GM12878 (cell line): ENCODE results near the gene JTB. TPM values are rescaled to one million over a fixed set of nuclear protein-coding genes. Genes with fewer than 3 reads are reported as not detected.

Experiments used
- ATAC-seq: fragments of 200-7000 bp; cut with Tn5 transposase; 3 replicates; pipeline ENCODE4 v1.9.1; 2020; ENCODE audit warnings: mild to moderate bottlenecking, moderate library complexity
- BruUV-seq: library from RNA; stranded (reverse); fragments of 400-500 nt; replicated peaks from 2 replicates; lab custom pipeline; 2021; lab: Mats Ljungman, UMichigan
- CTCF ChIA-PET: fragments of 300-600 bp; sonication (Branson Sonifier 250); formaldehyde crosslinking; extraction: SDS; loops from one replicate; lab custom pipeline; 2021; ENCODE audit warnings: inconsistent platforms; lab: Yijun Ruan, JAX
- POLR2A ChIA-PET: fragments of 350-600 bp; formaldehyde crosslinking; extraction: SDS; loops from one replicate; lab custom pipeline; 2021; ENCODE audit warnings: inconsistent platforms; lab: Charles Lee
- RAD21 ChIA-PET: fragments of 300-600 bp; sonication (Branson Sonifier 250); formaldehyde crosslinking; loops from one replicate; lab custom pipeline; 2023; ENCODE audit warnings: antibody characterized with exemption; ENCODE audit not compliant: unreplicated experiment; lab: Charles Lee
- SMC1A ChIA-PET: fragments of 300-600 bp; sonication (Branson Sonifier 250); formaldehyde crosslinking; loops from one replicate; lab custom pipeline; 2023; ENCODE audit not compliant: unreplicated experiment, uncharacterized antibody; lab: Charles Lee
- DNase-seq: peaks from one replicate; pipeline ENCODE4 v3.0.0-alpha.2; 2011; ENCODE audit warnings: low read depth, low spot score
- FAIRE-seq: peaks from 3 replicates; lab custom pipeline; 2011; peaks lifted over from hg19 to GRCh38; lab: Jason Lieb, UNC
- H2AFZ ChIP-seq: 2 replicates; pipeline ENCODE4 v1.6.0; 2011; ENCODE audit warnings: low read depth, low read length, control low read depth; ENCODE audit not compliant: control insufficient read depth
- H3K27ac ChIP-seq: 2 replicates; pipeline ENCODE4 v1.5.1; 2011; ENCODE audit warnings: control low read depth; ENCODE audit not compliant: control insufficient read depth, insufficient read depth
- H3K27me3 ChIP-seq, 2 experiments: replicated peaks in 1 of 2; 2 replicates each; pipeline versions ENCODE4 v1.6.0 to v1.6.1; 2011; ENCODE audit warnings: low read length in 1 of 2; ENCODE audit not compliant: control insufficient read depth in 2 of 2, insufficient read depth in 2 of 2
- H3K36me3 ChIP-seq, 2 experiments: 2 replicates each; pipeline ENCODE4 v1.5.1; 2011; ENCODE audit warnings: low read length in 1 of 2; ENCODE audit not compliant: control insufficient read depth in 2 of 2, insufficient read depth in 2 of 2
- H3K4me1 ChIP-seq: 2 replicates; pipeline ENCODE4 v1.6.1; 2011; ENCODE audit warnings: mild to moderate bottlenecking, low read length, moderate library complexity, mixed read lengths; ENCODE audit not compliant: control insufficient read depth, insufficient read depth
- H3K4me2 ChIP-seq: 2 replicates; pipeline ENCODE4 v1.6.0; 2011; ENCODE audit warnings: control low read depth; ENCODE audit not compliant: control insufficient read depth, insufficient read depth
- H3K4me3 ChIP-seq: fragments of 200-600 bp; sonication (generic); 2 replicates; pipeline ENCODE4 v1.5.1; 2016
- H3K79me2 ChIP-seq: 2 replicates; pipeline ENCODE4 v1.6.0; 2011; ENCODE audit warnings: low read length; ENCODE audit not compliant: control insufficient read depth, insufficient read depth
- H3K9ac ChIP-seq: 2 replicates; pipeline ENCODE4 v1.8.0; 2011; ENCODE audit warnings: low read length, control low read depth, mixed read lengths; ENCODE audit not compliant: control insufficient read depth, insufficient read depth
- H3K9me3 ChIP-seq: replicated peaks from 3 replicates; pipeline ENCODE4 v1.5.1; 2011; ENCODE audit warnings: mild to moderate bottlenecking, low read length; ENCODE audit not compliant: control insufficient read depth, insufficient read depth
- H4K20me1 ChIP-seq: 2 replicates; pipeline ENCODE4 v1.6.0; 2011; ENCODE audit not compliant: control insufficient read depth, insufficient read depth
- ATF2 ChIP-seq: IDR thresholded peaks from 2 replicates; pipeline ENCODE4 v1.6.1; 2012; ENCODE audit warnings: low read length, inconsistent platforms
- ATF7 ChIP-seq: fragments of 450-650 bp; IDR thresholded peaks from 2 replicates; pipeline ENCODE4 v1.6.1; 2016; ENCODE audit warnings: low read depth, mild to moderate bottlenecking
- CREB1 ChIP-seq: IDR thresholded peaks from 2 replicates; pipeline ENCODE4 v1.6.1; 2012; ENCODE audit warnings: low read depth, mild to moderate bottlenecking, inconsistent platforms
- CREM ChIP-seq: IDR thresholded peaks from 2 replicates; pipeline ENCODE4 v1.6.1; 2014; ENCODE audit warnings: antibody characterized with exemption, low read depth
- NFYB ChIP-seq: IDR thresholded peaks from 2 replicates; pipeline ENCODE4 v1.6.1; 2011; ENCODE audit warnings: low read depth, mild to moderate bottlenecking, low read length, improper control_type of control experiment, moderate library complexity; ENCODE audit not compliant: insufficient read depth
- NR2F1 ChIP-seq: fragments of 450-650 bp; conservative IDR thresholded peaks from 2 replicates; pipeline ENCODE4 v1.6.1; 2017; ENCODE audit warnings: mild to moderate bottlenecking
- POLR2AphosphoS5 ChIP-seq: IDR thresholded peaks from 2 replicates; pipeline ENCODE4 v1.6.1; 2011; ENCODE audit warnings: mild to moderate bottlenecking, low read length, inconsistent platforms
- YBX1 ChIP-seq: fragments of 450-650 bp; IDR thresholded peaks from 2 replicates; pipeline ENCODE4 v1.6.1; 2016; ENCODE audit warnings: antibody characterized with exemption
- ZBTB4 ChIP-seq: fragments of 450-650 bp; formaldehyde crosslinking; IDR thresholded peaks from 2 replicates; pipeline ENCODE4 v1.4.0; 2022; ENCODE audit warnings: mild to moderate bottlenecking, moderate library complexity
- WGBS: methylation state at CpG from one replicate; pipeline ENCODE4 v1.1.6; 2016; ENCODE audit warnings: low lambda C conversion rate; ENCODE audit not compliant: insufficient replicate concordance, insufficient coverage; ENCODE audit errors: missing lambda C conversion rate; 5-methylcytosine and 5-hydroxymethylcytosine counted together
- in situ Hi-C: fragments of 300-500 bp; cut with MboI; formaldehyde crosslinking; loops from 9 replicates; pipeline ENCODE4 v1.14.3; 2018; ENCODE audit warnings: mixed read lengths
- intact Hi-C: fragments of 100-400 bp; cut with micrococcal nuclease; formaldehyde crosslinking; loops from one replicate; pipeline ENCODE4 v1.14.2; 2022; ENCODE audit not compliant: unreplicated experiment
- polyA plus RNA-seq, 11 experiments: library from polyadenylated mRNA; depleted of rRNA in 4 of 11; unstranded in 6 of 11; stranded (reverse) in 5 of 11; fragments of >200 nt; fragmentation: Nextera tagmentation in 4 of 11; fragmentation: Illumina TruSeq in 1 of 11; extraction: Ambion mirVana in 4 of 11; extraction: Trizol in 1 of 11; gene quantifications; 1 replicate in 1 of 11; 2 replicates in 10 of 11; pipeline versions ENCODE4 v1.2.1 to v1.2.3, GENCODE V29; 2011 to 2016; ENCODE audit warnings: inconsistent platforms in 2 of 11, missing spikeins in 2 of 11, low read depth in 1 of 11
- total RNA-seq, 4 experiments: library from RNA; depleted of rRNA in 3 of 4; stranded (reverse); fragments of >200 nt in 3 of 4; fragmentation: Illumina TruSeq in 1 of 4; extraction: Trizol in 1 of 4; gene quantifications; 2 replicates each; pipeline versions ENCODE4 v1.2.1 to v1.2.3, GENCODE V29; 2013 to 2021
- TF ChIP-seq, protein P1 (sequence below): fragments of 450-650 bp; IDR thresholded peaks from 2 replicates; pipeline ENCODE4 v1.6.1; 2016; ENCODE audit warnings: mild to moderate bottlenecking
- TF ChIP-seq, protein P2 (sequence below), 3 experiments: IDR thresholded peaks in 2 of 3; conservative IDR thresholded peaks in 1 of 3; 2 replicates each; pipeline ENCODE4 v1.5.1; 2011; ENCODE audit warnings: low read depth in 3 of 3, low read length in 3 of 3, mild to moderate bottlenecking in 3 of 3, control low read depth in 2 of 3, moderate library complexity in 2 of 3, inconsistent platforms in 1 of 3, mixed read lengths in 1 of 3; ENCODE audit not compliant: control insufficient read depth in 2 of 3, insufficient read depth in 1 of 3; ENCODE audit errors: extremely low read depth in 1 of 3

Gene JTB
- total and polyA plus RNA-seq, 10 of the 15 experiments (the other 5 are each of a cell fraction or from before 2014, with no cell fraction given): 25.0 to 298 (median 155) TPM

DNA sequence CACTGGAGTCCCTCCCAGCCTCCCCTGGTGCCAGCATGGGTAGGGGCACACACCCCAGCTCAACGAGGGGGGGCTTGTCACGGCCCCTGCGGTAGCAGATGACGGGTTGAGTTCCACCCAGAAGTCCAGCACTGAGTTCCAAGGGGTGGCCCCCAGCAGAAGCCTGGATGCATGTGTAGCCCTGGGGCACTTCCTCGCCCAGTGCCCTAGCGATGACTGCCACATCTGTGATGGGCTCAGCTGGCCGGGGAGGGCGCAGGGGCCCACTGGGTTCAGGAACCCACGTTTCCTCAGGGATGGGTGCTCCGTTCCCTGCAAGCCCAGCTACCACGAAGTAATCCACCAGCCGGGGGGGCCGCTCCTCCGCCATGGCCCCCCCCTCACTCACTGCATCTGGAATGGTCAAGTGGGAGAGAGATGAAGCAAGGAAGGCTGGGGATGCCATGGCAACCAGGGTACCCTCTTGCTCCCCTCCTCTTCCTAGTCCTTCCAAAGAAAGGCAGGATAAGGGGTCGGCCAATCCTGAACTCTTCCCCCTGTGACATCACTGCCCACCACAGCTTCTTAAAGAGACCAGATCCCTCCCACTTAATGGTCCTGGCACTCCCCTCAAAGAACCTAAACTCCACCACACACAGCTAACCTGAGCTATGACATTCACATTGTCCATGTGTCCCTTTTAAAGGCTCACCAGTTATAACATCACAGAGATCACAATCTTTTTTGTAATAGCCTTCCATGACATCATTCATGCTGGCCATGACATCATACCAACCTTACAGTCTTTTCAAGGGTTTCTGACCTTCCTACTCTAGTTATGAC is 33.3 kb downstream of the JTB start:
- CTCF ChIA-PET: interaction anchor here (0.6 to 4.8 kb wide), 10 partner anchors 21 to 266 kb away, joined by 3 to 54 read pairs (median 8); partner anchors contain the start of genes CREB3L4, GATAD2B, NPR1 and RAB13
- POLR2A ChIA-PET: interaction anchor here (0.6 to 5.3 kb wide), 17 partner anchors 10 to 188 kb away, joined by 3 to 83 read pairs (median 5); partner anchors contain the start of genes CREB3L4, GATAD2B, JTB and RAB13
- intact Hi-C loops (loop anchor here (2.0 kb wide), 1 partner anchor 21 kb away; the partner anchor contains the start of gene GATAD2B), in situ Hi-C loops (no loop called here)
- H3K27ac ChIP-seq: peak overlapping the region; percentile 95
- BruUV-seq: no TSS peak
- H3K79me2 ChIP-seq: peaks cover 28% of the 10 kb centered on the region
- DNase-seq (no peak), FAIRE-seq (peak; percentile 74), ATAC-seq (no peak)
- TF ChIP-seq CREM (peak; percentile 90), YBX1 (no peak), CREB1 (peak; percentile 96), ATF7 (peak; percentile 96), ATF2 (peak; percentile 69; the same call in 1 of the 2 replicates), ZBTB4 (no peak), NFYB (no peak), POLR2AphosphoS5 (peak; percentile 18; the same call in 1 of the 2 replicates), NR2F1 (no peak)
- TF ChIP-seq, protein P1, sequence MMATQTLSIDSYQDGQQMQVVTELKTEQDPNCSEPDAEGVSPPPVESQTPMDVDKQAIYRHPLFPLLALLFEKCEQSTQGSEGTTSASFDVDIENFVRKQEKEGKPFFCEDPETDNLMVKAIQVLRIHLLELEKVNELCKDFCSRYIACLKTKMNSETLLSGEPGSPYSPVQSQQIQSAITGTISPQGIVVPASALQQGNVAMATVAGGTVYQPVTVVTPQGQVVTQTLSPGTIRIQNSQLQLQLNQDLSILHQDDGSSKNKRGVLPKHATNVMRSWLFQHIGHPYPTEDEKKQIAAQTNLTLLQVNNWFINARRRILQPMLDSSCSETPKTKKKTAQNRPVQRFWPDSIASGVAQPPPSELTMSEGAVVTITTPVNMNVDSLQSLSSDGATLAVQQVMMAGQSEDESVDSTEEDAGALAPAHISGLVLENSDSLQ: 0 out of 2 replicates have a peak, but pooled peaks have one; percentile 10
- TF ChIP-seq, protein P2, sequence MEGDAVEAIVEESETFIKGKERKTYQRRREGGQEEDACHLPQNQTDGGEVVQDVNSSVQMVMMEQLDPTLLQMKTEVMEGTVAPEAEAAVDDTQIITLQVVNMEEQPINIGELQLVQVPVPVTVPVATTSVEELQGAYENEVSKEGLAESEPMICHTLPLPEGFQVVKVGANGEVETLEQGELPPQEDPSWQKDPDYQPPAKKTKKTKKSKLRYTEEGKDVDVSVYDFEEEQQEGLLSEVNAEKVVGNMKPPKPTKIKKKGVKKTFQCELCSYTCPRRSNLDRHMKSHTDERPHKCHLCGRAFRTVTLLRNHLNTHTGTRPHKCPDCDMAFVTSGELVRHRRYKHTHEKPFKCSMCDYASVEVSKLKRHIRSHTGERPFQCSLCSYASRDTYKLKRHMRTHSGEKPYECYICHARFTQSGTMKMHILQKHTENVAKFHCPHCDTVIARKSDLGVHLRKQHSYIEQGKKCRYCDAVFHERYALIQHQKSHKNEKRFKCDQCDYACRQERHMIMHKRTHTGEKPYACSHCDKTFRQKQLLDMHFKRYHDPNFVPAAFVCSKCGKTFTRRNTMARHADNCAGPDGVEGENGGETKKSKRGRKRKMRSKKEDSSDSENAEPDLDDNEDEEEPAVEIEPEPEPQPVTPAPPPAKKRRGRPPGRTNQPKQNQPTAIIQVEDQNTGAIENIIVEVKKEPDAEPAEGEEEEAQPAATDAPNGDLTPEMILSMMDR (IDR thresholded peaks at IDR 0.05 in 2 of 3, conservative IDR thresholded peaks at IDR 0.05 in 1 of 3; ENCODE audit: control insufficient read depth in 2 of 3, extremely low read depth in 1 of 3, insufficient read depth in 1 of 3, low read depth in 3 of 3, low read length in 3 of 3): no peak
- RAD21 ChIA-PET: interaction anchor here (0.7 to 4.9 kb wide), 17 partner anchors 12 to 1153 kb away, joined by 3 to 55 read pairs (median 11); partner anchors contain the start of genes CREB3L4, CRTC2, GATAD2B and JTB
- no peaks in the 10 kb centered on the region for H4K20me1 ChIP-seq
- H3K9ac ChIP-seq: peak overlapping the region; percentile 99
- no peaks in the 10 kb centered on the region for H3K27me3 ChIP-seq
- peak overlapping the region; percentile 100 for H3K4me3 ChIP-seq
- peak overlapping the region; percentile 62; the same call in 1 of the 2 replicates for H2AFZ ChIP-seq
- peaks cover 18% of the 10 kb centered on the region for H3K4me1 ChIP-seq
- peaks cover 18 to 21% of the 10 kb centered on the region in 2 experiments; a peak in 3 of 4 replicates for H3K36me3 ChIP-seq
- SMC1A ChIA-PET: interaction anchor here (0.7 to 4.5 kb wide), 20 partner anchors 13 to 272 kb away, joined by 3 to 59 read pairs (median 5); partner anchors contain the start of genes CREB3L4, GATAD2B, RPS27 and SLC39A1
- H3K4me2 ChIP-seq: peak overlapping the region; percentile 100
- WGBS: 85% methylated on average over 15 of the region's 15 CpGs
- H3K9me3 ChIP-seq: no peaks in the 10 kb centered on the region
